ENCODE measurements around the gene CCR6. TPM values are rescaled to one million over a fixed set of nuclear protein-coding genes. Genes with fewer than 3 reads are reported as not detected.
"Not testable (repeated sequence)": the region's sequence is repeated elsewhere in the genome, so short reads cannot be mapped to it uniquely, and the experiment has no call there.

CCR6 gene
- total RNA-seq, 2 experiments from 2014 or later: 0.10 to 0.35 TPM

DNA sequence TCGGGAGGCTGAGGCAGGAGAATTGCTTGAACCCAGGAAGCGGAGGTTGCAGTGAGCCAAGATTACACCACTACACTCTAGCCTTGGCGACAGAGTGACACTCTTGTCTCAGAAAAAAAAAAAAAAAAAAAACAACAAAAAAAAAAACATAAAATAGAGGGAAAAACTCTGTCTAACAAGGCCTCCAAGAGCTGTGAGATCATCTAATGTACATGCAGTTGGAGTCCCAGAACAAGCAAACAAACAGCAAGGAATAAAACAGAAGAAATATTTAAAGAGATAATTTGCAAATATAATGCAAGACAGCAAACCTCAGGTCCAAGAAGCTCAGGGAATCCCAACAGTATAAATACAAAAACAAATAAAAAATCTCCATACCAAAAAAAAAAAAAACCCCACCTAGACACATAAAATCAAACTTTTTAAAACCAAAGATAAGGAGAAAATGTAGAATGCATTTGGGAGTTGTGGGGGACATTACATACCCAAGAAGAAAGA lies 35.0 kb upstream of the CCR6 start:
- Histone ChIP-seq H3K27ac (ENCODE audit: low read depth, low read length, poor library complexity, severe bottlenecking) (peak overlapping the region; percentile 78), H3K4me1 (ENCODE audit: insufficient read depth, low read length, poor library complexity, severe bottlenecking) (peaks cover 55% of the 10 kb centered on the region), H3K4me2 (ENCODE audit: low read length) (no peak overlapping the region; the same call in 1 of the 2 replicates), H3K4me3 (ENCODE audit: low read depth, low read length, poor library complexity, severe bottlenecking) (no peak overlapping the region), H3K36me3 (ENCODE audit: insufficient read depth, low read length) (peaks cover 4% of the 10 kb centered on the region; the same call in 1 of the 2 replicates), H3K9me3 (ENCODE audit: low read length) (peaks cover 19% of the 10 kb centered on the region), H2AFZ (ENCODE audit: low read length) (no peak overlapping the region), H4K20me1 (ENCODE audit: insufficient read depth, low read length) (no peaks in the 10 kb centered on the region), H3K79me2 (ENCODE audit: insufficient read depth, low read depth, low read length) (no peaks in the 10 kb centered on the region), H3K9me2 (ENCODE audit: insufficient read depth, low read length) (no peaks in the 10 kb centered on the region)
- BruUV-seq (replicated peaks): no TSS peak
- intact Hi-C loops (cut with micrococcal nuclease; ENCODE audit: unreplicated experiment): loop anchor here (1.0 kb wide), 1 partner anchor 8 kb away; no protein-coding TSS in a partner anchor
- TF ChIP-seq, protein P1, sequence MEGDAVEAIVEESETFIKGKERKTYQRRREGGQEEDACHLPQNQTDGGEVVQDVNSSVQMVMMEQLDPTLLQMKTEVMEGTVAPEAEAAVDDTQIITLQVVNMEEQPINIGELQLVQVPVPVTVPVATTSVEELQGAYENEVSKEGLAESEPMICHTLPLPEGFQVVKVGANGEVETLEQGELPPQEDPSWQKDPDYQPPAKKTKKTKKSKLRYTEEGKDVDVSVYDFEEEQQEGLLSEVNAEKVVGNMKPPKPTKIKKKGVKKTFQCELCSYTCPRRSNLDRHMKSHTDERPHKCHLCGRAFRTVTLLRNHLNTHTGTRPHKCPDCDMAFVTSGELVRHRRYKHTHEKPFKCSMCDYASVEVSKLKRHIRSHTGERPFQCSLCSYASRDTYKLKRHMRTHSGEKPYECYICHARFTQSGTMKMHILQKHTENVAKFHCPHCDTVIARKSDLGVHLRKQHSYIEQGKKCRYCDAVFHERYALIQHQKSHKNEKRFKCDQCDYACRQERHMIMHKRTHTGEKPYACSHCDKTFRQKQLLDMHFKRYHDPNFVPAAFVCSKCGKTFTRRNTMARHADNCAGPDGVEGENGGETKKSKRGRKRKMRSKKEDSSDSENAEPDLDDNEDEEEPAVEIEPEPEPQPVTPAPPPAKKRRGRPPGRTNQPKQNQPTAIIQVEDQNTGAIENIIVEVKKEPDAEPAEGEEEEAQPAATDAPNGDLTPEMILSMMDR (conservative IDR thresholded peaks at IDR 0.05; ENCODE audit: low read length): no peak
- no peak for TF ChIP-seq EZH2phosphoT487 (IDR thresholded peaks at IDR 0.05; ENCODE audit: borderline replicate concordance, low read depth, low read length)
- no peak for DNase-seq (ENCODE audit: low spot score)
- POLR2A ChIA-PET: interaction anchor here (0.6 to 10.2 kb wide), 13 partner anchors 9 to 88 kb away, joined by 3 to 96 read pairs (median 4); partner anchors contain the start of gene CCR6
- CTCF ChIA-PET (ENCODE audit: unreplicated experiment): no interaction called here

DNA sequence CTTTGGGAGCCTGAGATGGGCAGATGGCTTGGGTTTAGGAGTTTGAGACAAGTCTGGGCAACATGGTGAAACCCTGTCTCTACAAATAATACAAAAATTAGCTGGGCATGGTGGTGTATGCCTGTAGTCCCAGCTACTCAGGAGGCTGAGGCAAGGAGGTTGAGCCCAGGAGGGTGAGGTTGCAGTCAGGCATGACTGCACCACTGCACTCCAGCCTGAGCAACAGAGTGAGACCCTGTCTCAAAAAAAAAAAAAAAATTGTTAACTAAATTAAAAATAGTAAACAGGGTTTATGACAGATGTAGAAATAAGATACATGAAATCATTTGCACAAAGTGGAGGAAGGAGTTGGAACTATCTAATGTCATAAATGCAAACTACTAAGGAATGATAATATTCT lies 34.2 kb upstream of the CCR6 start:
- Histone ChIP-seq H3K27ac (ENCODE audit: low read depth, low read length, poor library complexity, severe bottlenecking) (peak overlapping the region; percentile 78), H3K9me3 (ENCODE audit: low read length) (peaks cover 19% of the 10 kb centered on the region), H3K4me1 (ENCODE audit: insufficient read depth, low read length, poor library complexity, severe bottlenecking) (peaks cover 64% of the 10 kb centered on the region), H3K4me3 (ENCODE audit: low read depth, low read length, poor library complexity, severe bottlenecking) (peak overlapping the region; percentile 40), H2AFZ (ENCODE audit: low read length) (peak overlapping the region; percentile 32; the same call in 1 of the 2 replicates), H3K4me2 (ENCODE audit: low read length) (peak overlapping the region; percentile 66)
- ChIA-PET POLR2A (interaction anchor here (0.7 to 10.2 kb wide), 14 partner anchors 8 to 89 kb away, joined by 3 to 96 read pairs (median 4); partner anchors contain the start of gene CCR6), CTCF (ENCODE audit: unreplicated experiment) (interaction anchor here (0.6 kb wide), 1 partner anchor 34 kb away, joined by 3 read pairs; no protein-coding TSS in a partner anchor)
- H3K36me3 ChIP-seq (ENCODE audit: insufficient read depth, low read length); H4K20me1 ChIP-seq (ENCODE audit: insufficient read depth, low read length); H3K9me2 ChIP-seq (ENCODE audit: insufficient read depth, low read length); H3K79me2 ChIP-seq (ENCODE audit: insufficient read depth, low read depth, low read length); BruUV-seq (replicated peaks): not testable (repeated sequence)
- intact Hi-C loops (cut with micrococcal nuclease; ENCODE audit: unreplicated experiment): loop anchor here (1.0 kb wide), 2 partner anchors 8 to 26 kb away; no protein-coding TSS in a partner anchor
- peak; percentile 72 for DNase-seq (ENCODE audit: low spot score)

DNA sequence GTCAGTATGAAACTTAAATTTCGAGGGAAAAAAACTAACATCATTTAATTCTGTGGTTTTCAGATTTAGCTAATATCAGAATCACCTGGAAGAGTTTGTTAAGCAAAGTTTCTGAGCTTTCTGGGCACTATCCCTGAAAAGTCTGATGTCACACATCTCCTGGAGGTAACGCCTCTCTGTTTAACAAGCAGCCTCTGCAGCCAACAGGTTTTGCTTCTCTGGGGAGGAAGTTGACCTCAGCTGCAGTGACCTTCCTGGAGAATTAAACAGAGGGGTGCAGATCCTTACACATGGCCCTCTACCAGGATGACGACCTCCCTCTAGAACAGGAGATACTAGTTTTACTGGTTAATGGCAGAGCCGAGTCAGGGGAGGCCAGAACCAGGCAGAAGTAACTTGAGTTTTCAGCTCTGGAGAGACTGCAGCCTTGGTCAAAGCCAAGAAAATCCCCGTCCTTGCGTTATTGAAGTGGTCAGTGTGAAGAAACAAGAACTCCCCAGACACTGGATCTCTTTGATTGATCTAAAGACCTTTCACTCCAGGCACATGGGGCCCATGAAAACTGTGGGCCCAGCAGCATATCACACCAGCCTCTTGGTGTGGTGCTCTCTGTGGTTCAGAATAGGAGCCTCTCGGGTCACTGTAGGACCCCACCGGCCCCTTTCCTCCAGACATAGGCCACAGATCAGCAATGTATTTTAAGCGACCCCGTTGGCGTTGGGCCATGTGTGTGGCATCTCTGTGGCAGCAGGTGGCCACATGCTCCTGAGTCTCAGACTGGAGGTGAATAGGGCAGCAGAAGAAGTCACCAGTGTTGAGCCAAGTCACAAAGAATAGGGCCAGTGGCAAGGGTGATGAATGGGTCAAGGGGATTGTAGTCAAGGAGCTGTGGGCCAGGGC lies 33.4 kb upstream of the CCR6 start:
- ChIA-PET CTCF (ENCODE audit: unreplicated experiment) (interaction anchor here (0.6 to 2.0 kb wide), 2 partner anchors 33 kb away, joined by 3 to 7 read pairs; partner anchors contain the start of gene CCR6), POLR2A (interaction anchor here (0.8 to 10.2 kb wide), 7 partner anchors 17 to 89 kb away, joined by 3 to 96 read pairs (median 4); partner anchors contain the start of gene CCR6)
- Histone ChIP-seq H3K9me2 (ENCODE audit: insufficient read depth, low read length) (no peaks in the 10 kb centered on the region), H3K4me1 (ENCODE audit: insufficient read depth, low read length, poor library complexity, severe bottlenecking) (peaks cover 71% of the 10 kb centered on the region), H3K9me3 (ENCODE audit: low read length) (peaks cover 19% of the 10 kb centered on the region), H3K4me3 (ENCODE audit: low read depth, low read length, poor library complexity, severe bottlenecking) (peak overlapping the region; percentile 40), H2AFZ (ENCODE audit: low read length) (peak overlapping the region; percentile 32; the same call in 1 of the 2 replicates), H3K4me2 (ENCODE audit: low read length) (peak overlapping the region; percentile 66), H3K36me3 (ENCODE audit: insufficient read depth, low read length) (peaks cover 4% of the 10 kb centered on the region; the same call in 1 of the 2 replicates), H3K27ac (ENCODE audit: low read depth, low read length, poor library complexity, severe bottlenecking) (peak overlapping the region; percentile 78), H4K20me1 (ENCODE audit: insufficient read depth, low read length) (no peaks in the 10 kb centered on the region), H3K79me2 (ENCODE audit: insufficient read depth, low read depth, low read length) (no peaks in the 10 kb centered on the region)
- TF ChIP-seq, protein P1 (conservative IDR thresholded peaks at IDR 0.05; ENCODE audit: low read length): no peak
- no peak for TF ChIP-seq EZH2phosphoT487 (IDR thresholded peaks at IDR 0.05; ENCODE audit: borderline replicate concordance, low read depth, low read length)
- peak; percentile 82 for DNase-seq (ENCODE audit: low spot score)
- intact Hi-C loops (cut with micrococcal nuclease; ENCODE audit: unreplicated experiment): loop anchor here (1.0 to 5.0 kb wide), 2 partner anchors 25 to 42 kb away; no protein-coding TSS in a partner anchor
- no TSS peak for BruUV-seq (replicated peaks)

Data from OCI-LY7 (cell line).